Measurements from ENCODE around the gene PATJ. TPM values are rescaled to one million over a fixed set of nuclear protein-coding genes. Genes with fewer than 3 reads are reported as not detected.
"Not testable (repeated sequence)": the region's sequence is repeated elsewhere in the genome, so short reads cannot be mapped to it uniquely, and the experiment has no call there.

PATJ gene
- total RNA-seq, 6 experiments from 2014 or later, result 19.0 to 49.0 (median 26.7) TPM

GRCh38 chr1:61818992-61819391 is 76.7 kb downstream of the PATJ start:
- peaks cover 0 to 42% (median 3%) of the 10 kb centered on the region in 4 donors for H3K36me3 ChIP-seq
- no peaks in the 10 kb centered on the region for H3K9me3 ChIP-seq
- H3K27ac ChIP-seq, result no peak overlapping the region
- no peaks in the 10 kb centered on the region for H3K27me3 ChIP-seq
- TF ChIP-seq POLR2A (IDR thresholded peaks at IDR 0.05), result no peak
- TF ChIP-seq, protein P1, sequence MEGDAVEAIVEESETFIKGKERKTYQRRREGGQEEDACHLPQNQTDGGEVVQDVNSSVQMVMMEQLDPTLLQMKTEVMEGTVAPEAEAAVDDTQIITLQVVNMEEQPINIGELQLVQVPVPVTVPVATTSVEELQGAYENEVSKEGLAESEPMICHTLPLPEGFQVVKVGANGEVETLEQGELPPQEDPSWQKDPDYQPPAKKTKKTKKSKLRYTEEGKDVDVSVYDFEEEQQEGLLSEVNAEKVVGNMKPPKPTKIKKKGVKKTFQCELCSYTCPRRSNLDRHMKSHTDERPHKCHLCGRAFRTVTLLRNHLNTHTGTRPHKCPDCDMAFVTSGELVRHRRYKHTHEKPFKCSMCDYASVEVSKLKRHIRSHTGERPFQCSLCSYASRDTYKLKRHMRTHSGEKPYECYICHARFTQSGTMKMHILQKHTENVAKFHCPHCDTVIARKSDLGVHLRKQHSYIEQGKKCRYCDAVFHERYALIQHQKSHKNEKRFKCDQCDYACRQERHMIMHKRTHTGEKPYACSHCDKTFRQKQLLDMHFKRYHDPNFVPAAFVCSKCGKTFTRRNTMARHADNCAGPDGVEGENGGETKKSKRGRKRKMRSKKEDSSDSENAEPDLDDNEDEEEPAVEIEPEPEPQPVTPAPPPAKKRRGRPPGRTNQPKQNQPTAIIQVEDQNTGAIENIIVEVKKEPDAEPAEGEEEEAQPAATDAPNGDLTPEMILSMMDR (IDR thresholded peaks at IDR 0.05), result no peak
- intact Hi-C loops (cut with DNase I), result no loop called here
- 92% methylated on average over 1 of the region's 1 CpG for WGBS (ENCODE audit: insufficient coverage, low coverage, low lambda C conversion rate, missing lambda C conversion rate)
- no peak overlapping the region for H3K4me3 ChIP-seq
- DNase-seq (no peak), ATAC-seq (no peak)
- H3K4me1 ChIP-seq, result no peaks in the 10 kb centered on the region

DNA sequence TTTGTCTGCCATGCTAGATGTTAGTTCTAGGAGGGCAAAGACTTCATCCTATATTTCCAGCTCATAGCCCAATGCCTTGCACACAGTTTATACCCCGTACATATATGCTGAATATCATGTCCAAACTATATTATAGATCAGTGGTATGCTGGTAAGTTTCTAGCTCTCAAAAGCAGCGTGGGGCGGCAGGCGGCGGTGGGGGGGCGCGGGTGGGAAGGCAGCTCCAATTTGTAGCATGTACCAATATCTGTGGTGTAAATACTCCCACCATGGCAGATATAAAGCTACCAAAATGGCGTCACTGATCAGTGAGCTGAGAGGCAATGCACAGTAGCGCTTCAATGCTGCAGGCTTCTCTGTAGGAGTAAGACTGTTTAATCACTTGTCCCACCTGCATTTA is 77.1 kb downstream of the PATJ start:
- Histone ChIP-seq H3K9me3 (no peaks in the 10 kb centered on the region), H3K4me3 (no peak overlapping the region), H3K4me1 (no peaks in the 10 kb centered on the region), H3K27me3 (no peaks in the 10 kb centered on the region), H3K27ac (no peak overlapping the region), H3K36me3 (peaks cover 0 to 46% (median 3%) of the 10 kb centered on the region in 4 donors)
- TF ChIP-seq, protein P1 (IDR thresholded peaks at IDR 0.05), result no peak
- no peak for TF ChIP-seq POLR2A (IDR thresholded peaks at IDR 0.05)
- DNase-seq, result no peak
- WGBS (ENCODE audit: insufficient coverage, low coverage, low lambda C conversion rate, missing lambda C conversion rate), result 94% methylated on average over 8 of the region's 9 CpGs
- intact Hi-C loops (cut with DNase I), result no loop called here
- no peak for ATAC-seq

DNA sequence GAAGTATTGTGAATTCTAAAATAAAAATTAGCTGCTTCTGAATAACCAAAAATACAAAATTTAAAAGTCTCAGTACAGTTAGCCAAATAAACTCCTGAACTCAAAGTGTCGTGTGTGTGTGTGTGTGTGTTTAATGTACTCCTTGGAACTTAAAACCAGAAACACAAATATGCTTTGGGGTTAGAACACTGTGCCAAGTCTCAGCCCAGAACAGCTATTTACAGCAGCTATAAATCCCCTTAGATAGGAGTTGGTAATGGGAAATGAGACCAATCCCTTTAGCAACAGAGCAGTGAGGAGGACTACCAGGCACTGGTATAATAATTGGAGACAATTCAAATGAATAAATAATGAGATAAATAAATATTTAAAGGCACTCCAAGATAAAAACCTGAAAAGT is 83.1 kb downstream of the PATJ start:
- Histone ChIP-seq H3K36me3 (peaks cover 0 to 67% (median 4%) of the 10 kb centered on the region in 4 donors), H3K9me3 (no peaks in the 10 kb centered on the region), H3K27me3 (no peaks in the 10 kb centered on the region), H3K4me3 (no peak overlapping the region), H3K27ac (no peak overlapping the region), H3K4me1 (no peaks in the 10 kb centered on the region)
- intact Hi-C loops (cut with DNase I), result no loop called here
- DNase-seq (no peak), ATAC-seq (no peak)
- WGBS (ENCODE audit: insufficient coverage, low coverage, low lambda C conversion rate, missing lambda C conversion rate), result 56% methylated on average over 1 of the region's 1 CpG
- no peak for TF ChIP-seq POLR2A (IDR thresholded peaks at IDR 0.05)
- TF ChIP-seq, protein P1 (IDR thresholded peaks at IDR 0.05), result no peak

DNA sequence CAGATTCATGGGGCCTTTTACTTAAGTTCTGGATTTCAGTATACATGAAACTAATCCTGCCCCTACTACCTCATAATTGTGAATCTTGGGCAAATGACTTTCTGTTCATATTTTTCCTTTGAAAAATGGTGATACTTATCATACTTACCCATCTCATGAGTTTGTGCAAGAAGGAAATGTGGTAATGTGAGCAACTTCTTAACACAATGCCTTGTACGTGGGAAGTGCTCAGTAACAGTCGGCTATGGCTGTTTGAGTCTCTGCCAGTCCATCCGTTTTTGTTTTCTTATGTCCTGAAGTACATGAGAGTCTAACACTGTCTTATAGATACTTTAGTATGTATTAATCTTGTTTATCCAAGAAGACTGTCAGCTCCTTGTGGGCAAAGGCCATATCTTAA is 86.5 kb downstream of the PATJ start:
- no peaks in the 10 kb centered on the region for H3K9me3 ChIP-seq
- H3K36me3 ChIP-seq, result peaks cover 0 to 62% (median 2%) of the 10 kb centered on the region in 4 donors
- DNase-seq (no peak), ATAC-seq (no peak)
- no peak overlapping the region for H3K4me3 ChIP-seq
- H3K4me1 ChIP-seq, result no peaks in the 10 kb centered on the region
- no peak for TF ChIP-seq POLR2A (IDR thresholded peaks at IDR 0.05)
- TF ChIP-seq, protein P1 (IDR thresholded peaks at IDR 0.05), result no peak
- intact Hi-C loops (cut with DNase I), result no loop called here
- no peak overlapping the region for H3K27ac ChIP-seq
- WGBS (ENCODE audit: insufficient coverage, low coverage, low lambda C conversion rate, missing lambda C conversion rate), result 77% methylated on average over 3 of the region's 3 CpGs
- H3K27me3 ChIP-seq, result no peaks in the 10 kb centered on the region

GRCh38 chr1:61836649-61837048 is 94.4 kb downstream of the PATJ start:
- 92% methylated on average over 3 of the region's 3 CpGs for WGBS (ENCODE audit: insufficient coverage, low coverage, low lambda C conversion rate, missing lambda C conversion rate)
- TF ChIP-seq POLR2A (IDR thresholded peaks at IDR 0.05), result no peak
- TF ChIP-seq, protein P1 (IDR thresholded peaks at IDR 0.05), result no peak
- Histone ChIP-seq H3K4me3 (no peak overlapping the region), H3K36me3 (peaks cover 0 to 28% (median 0%) of the 10 kb centered on the region in 4 donors), H3K9me3 (no peaks in the 10 kb centered on the region), H3K27ac (no peak overlapping the region), H3K27me3 (no peaks in the 10 kb centered on the region), H3K4me1 (no peaks in the 10 kb centered on the region)
- intact Hi-C loops (cut with DNase I), result no loop called here
- DNase-seq (no peak), ATAC-seq (no peak)

DNA sequence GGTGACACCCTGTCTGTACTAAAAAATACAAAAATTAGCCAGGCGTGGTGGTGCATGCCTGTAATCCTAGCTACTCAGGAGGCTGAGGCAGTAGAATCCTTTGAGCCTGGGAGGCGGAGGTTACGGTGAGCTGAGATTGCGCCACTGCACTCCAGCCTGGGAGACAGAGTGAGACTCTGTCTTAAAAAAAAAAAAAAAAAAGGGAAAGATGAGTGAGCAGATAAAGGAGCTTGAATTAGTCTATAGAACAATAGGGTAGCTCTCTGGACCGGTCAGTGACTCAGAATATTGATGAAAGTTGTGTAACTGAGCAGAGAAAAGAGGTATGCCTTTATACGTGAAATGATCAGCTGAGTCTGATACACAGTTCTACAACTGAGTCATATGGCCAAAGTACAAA is 95.3 kb downstream of the PATJ start:
- peaks cover 0 to 25% (median 0%) of the 10 kb centered on the region in 4 donors for H3K36me3 ChIP-seq
- H3K27ac ChIP-seq; DNase-seq; H3K4me1 ChIP-seq; H3K9me3 ChIP-seq; H3K4me3 ChIP-seq; intact Hi-C loops (cut with DNase I); H3K27me3 ChIP-seq: not testable (repeated sequence)
- ATAC-seq, result peak in 1 of 4 donors; percentile 85
- 75% methylated on average over 5 of the region's 6 CpGs for WGBS (ENCODE audit: insufficient coverage, low coverage, low lambda C conversion rate, missing lambda C conversion rate)
